SK-MEL-5 (cell line): Measurements from ENCODE around the gene SLC10A1. TPM values are rescaled to one million over a fixed set of nuclear protein-coding genes. Genes with fewer than 3 reads are reported as not detected.

Experiments used
- DNase-seq: peaks from one replicate; pipeline ENCODE4 v3.0.0-alpha.2; 2016; ENCODE audit warnings: low read depth, low spot score
- in situ Hi-C: cut with HindIII; loops from 2 replicates; pipeline ENCODE4 v1.10.0; 2016; ENCODE audit warnings: low sequenced_read_pairs, high pct_unique_total_duplicates, low pct_unique_long_range_greater_than_20kb
- polyA plus RNA-seq, 2 experiments: library from polyadenylated mRNA; depleted of rRNA; stranded (reverse); fragments of >200 nt; gene quantifications; 2 replicates each; pipeline ENCODE4 v1.2.3, GENCODE V29; 2015
- total RNA-seq: library from RNA; depleted of rRNA; stranded (reverse); fragments of >200 nt; shearing (Covaris generic); gene quantifications from 2 replicates; pipeline ENCODE4 v1.2.3, GENCODE V29; 2014; rRNA removed

The SLC10A1 gene
- total RNA-seq, result not detected in 2 replicates
- polyA plus RNA-seq (2015; cell fraction: cytosol; rRNA removed), result not detected in 2 replicates
- polyA plus RNA-seq (2015; cell fraction: nucleus; rRNA removed), result not detected in 2 replicates

GRCh38 chr14:69796797-69797500, at the start of gene SLC10A1:
Gene SLC10A1, minus strand, starts transcription at chr14:69797241. Its CDS starts 86 bp downstream, at chr14:69797155.
- no peak for DNase-seq
- in situ Hi-C loops, result no loop called here

- DNase-seq, result peak; percentile 24
- in situ Hi-C loops, result no loop called here
Measured at GRCh38 chr14:69845787-69846186, 48.7 kb upstream of the SLC10A1 start.

GRCh38 chr14:69845050-69845581, 48.1 kb upstream of the SLC10A1 start:
- no peak for DNase-seq

GRCh38 chr14:69844171-69844570, 47.1 kb upstream of the SLC10A1 start:
- DNase-seq, result no peak
- in situ Hi-C loops, result no loop called here

More at GRCh38 chr14:69845050-69845581, 48.1 kb upstream of the SLC10A1 start:
- in situ Hi-C loops, result no loop called here

GRCh38 chr14:69842686-69843420, 45.8 kb upstream of the SLC10A1 start:
- no peak for DNase-seq
- in situ Hi-C loops, result no loop called here

- no peak for DNase-seq
- in situ Hi-C loops, result no loop called here
Measured at GRCh38 chr14:69841656-69842055, 44.6 kb upstream of the SLC10A1 start.

GRCh38 chr14:69839661-69840060, 42.6 kb upstream of the SLC10A1 start:
- no peak for DNase-seq
- in situ Hi-C loops, result no loop called here

- no peak for DNase-seq
- in situ Hi-C loops, result no loop called here
Measured at GRCh38 chr14:69838881-69839416, 41.9 kb upstream of the SLC10A1 start.

- DNase-seq, result no peak
- in situ Hi-C loops, result no loop called here
Measured at GRCh38 chr14:69828879-69829278, 31.8 kb upstream of the SLC10A1 start.

- in situ Hi-C loops, result no loop called here
Measured at GRCh38 chr14:69828354-69828753, 31.3 kb upstream of the SLC10A1 start.

GRCh38 chr14:69827560-69827959, 30.5 kb upstream of the SLC10A1 start:
- no peak for DNase-seq
- in situ Hi-C loops, result no loop called here

More at GRCh38 chr14:69828354-69828753, 31.3 kb upstream of the SLC10A1 start:
- DNase-seq, result no peak

- in situ Hi-C loops, result no loop called here
- DNase-seq, result no peak
Measured at GRCh38 chr14:69822456-69822855, 25.4 kb upstream of the SLC10A1 start.

- in situ Hi-C loops, result no loop called here
- no peak for DNase-seq
Measured at GRCh38 chr14:69820991-69821390, 23.9 kb upstream of the SLC10A1 start.

GRCh38 chr14:69819607-69820006, 22.6 kb upstream of the SLC10A1 start:
- no peak for DNase-seq
- in situ Hi-C loops, result no loop called here

- in situ Hi-C loops, result no loop called here
- DNase-seq, result peak; percentile 86
Measured at GRCh38 chr14:69818758-69819191, 21.7 kb upstream of the SLC10A1 start.

GRCh38 chr14:69816216-69816615, 19.2 kb upstream of the SLC10A1 start:
- in situ Hi-C loops, result no loop called here
- no peak for DNase-seq

- in situ Hi-C loops, result no loop called here
- no peak for DNase-seq
Measured at GRCh38 chr14:69815556-69815955, 18.5 kb upstream of the SLC10A1 start.

- in situ Hi-C loops, result no loop called here
- no peak for DNase-seq
Measured at GRCh38 chr14:69814397-69814796, 17.4 kb upstream of the SLC10A1 start.
